DLD1 (cell line): Measurements from ENCODE around the gene MAMDC2.

Experiments
- in situ Hi-C: cut with HindIII; loops from 2 replicates; pipeline ENCODE4 v1.10.0; 2017; ENCODE audit warnings: low sequenced_read_pairs

Gene MAMDC2

GRCh38 chr9:70043689-70044489 lies at the start of gene MAMDC2:
MAMDC2 (plus strand) TSS chr9:70043848; CDS start chr9:70044198, 350 bp downstream.
- in situ Hi-C loops, result no loop called here

DNA sequence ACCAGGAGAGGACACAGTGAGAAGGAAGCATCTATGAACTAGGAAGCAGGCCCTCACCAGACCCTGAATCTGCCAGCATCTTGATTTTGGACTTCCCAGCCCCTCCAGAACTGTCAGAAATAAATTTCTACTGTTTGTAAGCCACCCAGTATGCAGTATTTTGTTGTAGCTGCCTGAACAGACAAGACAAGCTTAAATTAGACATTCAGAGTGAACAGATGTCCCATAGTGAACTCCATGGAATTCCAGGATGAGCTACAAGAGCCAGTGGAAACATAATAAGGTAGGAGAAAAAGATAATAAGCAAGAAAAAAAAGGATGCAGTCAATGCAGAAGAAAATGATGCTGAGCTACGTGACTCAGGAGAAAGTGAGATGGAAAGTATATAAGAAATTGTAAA lies 47.8 kb upstream of the MAMDC2 start:
- in situ Hi-C loops, result no loop called here

DNA sequence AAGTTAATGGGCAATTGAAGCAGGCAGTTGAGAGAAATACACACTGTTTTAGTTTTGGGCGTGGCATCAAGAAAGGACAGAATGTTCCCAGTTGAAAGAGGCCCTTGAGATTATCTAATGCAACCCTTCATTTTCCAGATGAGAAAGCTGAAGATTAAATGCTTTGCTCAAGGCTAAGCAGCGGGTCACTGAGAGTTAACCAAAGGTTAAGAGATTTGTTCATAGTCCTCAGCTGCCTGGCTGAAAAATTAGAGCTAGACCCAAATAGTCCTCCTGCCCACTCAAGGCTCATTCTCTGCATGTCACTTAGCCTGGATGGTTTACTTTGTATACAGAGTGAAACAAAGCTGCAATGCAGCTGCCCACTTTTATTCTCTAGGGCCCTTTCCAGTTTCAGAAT lies 46.7 kb upstream of the MAMDC2 start:
- in situ Hi-C loops, result no loop called here

GRCh38 chr9:69997524-69997923 lies 46.1 kb upstream of the MAMDC2 start:
- in situ Hi-C loops, result no loop called here

GRCh38 chr9:69999315-69999714 lies 44.3 kb upstream of the MAMDC2 start:
- in situ Hi-C loops, result no loop called here

DNA sequence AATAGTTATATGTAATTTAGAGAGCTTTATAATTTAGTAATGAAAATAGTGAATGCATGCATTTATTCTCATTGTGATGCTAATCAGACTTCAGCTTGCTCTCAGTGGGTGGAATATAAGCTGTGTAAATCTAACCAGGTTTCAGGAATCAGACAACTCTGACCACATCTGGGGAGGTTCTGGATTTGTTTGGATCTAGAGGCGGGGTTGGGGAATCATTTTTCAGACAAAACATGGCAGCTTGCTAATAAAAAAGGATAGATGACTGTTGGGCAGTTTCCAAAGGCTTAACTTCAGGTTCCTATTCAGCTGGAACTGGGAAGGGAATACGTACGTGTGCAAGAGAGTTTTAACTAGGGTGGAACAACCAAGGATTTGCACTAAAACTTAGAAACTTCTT lies 43.2 kb upstream of the MAMDC2 start:
- in situ Hi-C loops, result no loop called here

GRCh38 chr9:70003901-70004714 lies 39.5 kb upstream of the MAMDC2 start:
- in situ Hi-C loops, result no loop called here

- in situ Hi-C loops, result no loop called here
Measured at GRCh38 chr9:70006306-70006705, 37.3 kb upstream of the MAMDC2 start.

- in situ Hi-C loops, result no loop called here
Measured at GRCh38 chr9:70007831-70008230, 35.8 kb upstream of the MAMDC2 start.

GRCh38 chr9:70010015-70010414 lies 33.6 kb upstream of the MAMDC2 start:
- in situ Hi-C loops, result no loop called here

- in situ Hi-C loops, result no loop called here
Measured at GRCh38 chr9:70011366-70011765, 32.3 kb upstream of the MAMDC2 start.

DNA sequence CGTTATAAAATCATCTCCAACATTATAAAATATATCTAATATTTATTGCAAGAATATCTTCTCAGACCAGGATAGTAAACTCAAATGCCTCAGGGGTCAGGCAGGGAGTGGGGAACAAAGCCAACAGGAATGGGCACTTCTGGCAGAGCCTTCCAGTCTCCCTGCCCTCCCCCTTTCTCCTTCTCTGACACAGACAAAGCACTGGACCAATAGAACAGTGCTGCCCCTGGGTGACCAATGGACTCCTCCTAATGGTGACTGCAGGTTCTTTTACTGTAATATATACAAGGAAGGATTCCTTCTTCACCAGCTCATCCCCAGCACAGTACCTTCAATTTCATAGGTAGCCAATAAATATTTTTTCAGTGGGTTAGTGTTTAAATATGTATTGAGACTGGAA lies 31.1 kb upstream of the MAMDC2 start:
- in situ Hi-C loops, result no loop called here

GRCh38 chr9:70013598-70014196 lies 30.0 kb upstream of the MAMDC2 start:
- in situ Hi-C loops, result no loop called here

- in situ Hi-C loops, result no loop called here
Measured at GRCh38 chr9:70015099-70015498, 28.5 kb upstream of the MAMDC2 start.

DNA sequence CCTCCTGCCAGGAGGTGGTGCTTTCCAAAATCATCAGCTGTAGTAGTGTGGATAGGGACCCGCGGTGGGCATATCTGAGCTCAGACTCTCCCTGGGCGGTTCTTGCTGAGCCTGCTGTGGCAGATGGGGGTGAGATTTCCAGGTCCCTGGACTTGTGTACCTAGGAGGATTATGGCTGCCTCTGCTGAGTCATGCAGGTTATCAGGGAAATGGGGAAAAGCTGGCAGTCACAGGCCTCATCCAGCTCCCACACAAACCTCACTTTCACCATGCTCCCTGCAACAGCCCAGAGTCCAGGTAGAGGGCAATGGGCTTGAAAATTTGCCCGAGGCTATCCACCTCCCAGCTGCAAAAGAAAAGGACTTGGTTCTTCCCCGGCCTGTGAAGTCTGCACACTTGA lies 23.4 kb upstream of the MAMDC2 start:
- in situ Hi-C loops, result no loop called here

GRCh38 chr9:70020991-70021571 lies 22.6 kb upstream of the MAMDC2 start:
- in situ Hi-C loops, result no loop called here

- in situ Hi-C loops, result no loop called here
Measured at GRCh38 chr9:70028287-70028686, 15.4 kb upstream of the MAMDC2 start.

GRCh38 chr9:70030156-70030555 lies 13.5 kb upstream of the MAMDC2 start:
- in situ Hi-C loops, result no loop called here

DNA sequence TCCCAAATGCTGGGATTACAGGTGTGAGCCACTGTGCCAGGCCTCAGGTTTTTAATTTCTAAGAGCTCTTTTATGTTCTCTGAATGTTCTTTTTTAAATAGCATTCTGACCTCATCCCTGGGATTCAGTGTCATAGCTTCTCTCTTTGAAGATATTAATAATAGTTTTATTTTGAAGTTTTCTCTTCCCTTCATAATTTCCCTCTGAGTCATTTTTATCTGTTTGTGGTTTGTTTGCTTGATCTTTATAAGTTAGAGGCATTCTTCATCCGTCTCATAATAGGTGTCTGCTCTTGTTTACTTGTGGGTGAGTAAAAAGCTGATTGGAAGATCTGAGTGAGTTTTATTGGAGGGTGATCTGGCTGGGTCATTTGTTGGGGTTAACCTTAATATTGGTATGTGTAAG lies 12.5 kb upstream of the MAMDC2 start:
- in situ Hi-C loops, result no loop called here

GRCh38 chr9:70034271-70034711 lies 9.4 kb upstream of the MAMDC2 start:
- in situ Hi-C loops, result no loop called here

DNA sequence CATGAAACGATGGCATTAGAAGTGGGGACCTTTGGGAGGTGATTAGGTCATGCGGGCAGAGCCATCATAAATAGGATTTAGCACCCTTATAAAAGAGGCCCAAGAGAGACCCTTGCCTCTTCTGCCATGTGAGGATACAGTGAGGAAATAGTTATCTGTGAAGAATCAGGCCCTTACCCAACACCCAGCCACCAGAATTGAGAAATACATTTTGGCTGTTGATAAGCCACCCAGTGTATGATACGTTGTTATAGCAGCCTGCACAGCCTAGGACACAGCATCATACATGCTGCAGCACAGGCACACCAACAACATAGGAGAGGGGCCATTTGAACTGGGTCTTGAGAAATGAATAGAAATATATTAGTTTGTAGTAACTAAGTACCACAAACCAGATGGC lies 8.0 kb upstream of the MAMDC2 start:
- in situ Hi-C loops, result no loop called here
